Activated T-helper 2 cell treated with anti-CD3 and anti-CD28 coated beads, Interferon-gamma antibody, Interleukin-2, Interleukin-4, amounts not matched to agents 10 μg/mL and 5 μg/mL and 100 μg/mL, durations not matched to agents 14 hours and 24 hours and 36 hours (primary cell): ENCODE measurements around the gene CD164L2. TPM values are rescaled to one million over a fixed set of nuclear protein-coding genes. Genes with fewer than 3 reads are reported as not detected.

Source experiments
- DNase-seq: peaks from one replicate; pipeline ENCODE4 v3.0.0; 2021; ENCODE audit warnings: low spot score
- H3K27ac Mint-ChIP-seq: one replicate; pipeline ENCODE4 v1.8.0; 2021; ENCODE audit warnings: mixed read lengths
- H3K27me3 Mint-ChIP-seq: one replicate; pipeline ENCODE4 v1.8.0; 2021; ENCODE audit warnings: low read depth, mixed read lengths
- H3K36me3 Mint-ChIP-seq: one replicate; pipeline ENCODE4 v1.8.0; 2021; ENCODE audit warnings: low read depth, mixed read lengths
- H3K4me1 Mint-ChIP-seq: one replicate; pipeline ENCODE4 v1.8.0; 2021; ENCODE audit warnings: low read depth, mixed read lengths
- H3K4me3 Mint-ChIP-seq: one replicate; pipeline ENCODE4 v1.8.0; 2021; ENCODE audit warnings: low read depth, mild to moderate bottlenecking, moderate library complexity, mixed read lengths
- H3K9me3 Mint-ChIP-seq: one replicate; pipeline ENCODE4 v1.8.0; 2021; ENCODE audit warnings: mixed read lengths
- intact Hi-C: fragments of 100-400 bp; cut with micrococcal nuclease; formaldehyde crosslinking; loops from one replicate; pipeline ENCODE4 v1.15.1; 2023
- total RNA-seq: library from RNA; stranded (reverse); gene quantifications from 2 replicates; pipeline ENCODE4 v1.2.3, GENCODE V29; 2022

CD164L2 gene
- total RNA-seq, 1 donor from 2014 or later = not detected

DNA sequence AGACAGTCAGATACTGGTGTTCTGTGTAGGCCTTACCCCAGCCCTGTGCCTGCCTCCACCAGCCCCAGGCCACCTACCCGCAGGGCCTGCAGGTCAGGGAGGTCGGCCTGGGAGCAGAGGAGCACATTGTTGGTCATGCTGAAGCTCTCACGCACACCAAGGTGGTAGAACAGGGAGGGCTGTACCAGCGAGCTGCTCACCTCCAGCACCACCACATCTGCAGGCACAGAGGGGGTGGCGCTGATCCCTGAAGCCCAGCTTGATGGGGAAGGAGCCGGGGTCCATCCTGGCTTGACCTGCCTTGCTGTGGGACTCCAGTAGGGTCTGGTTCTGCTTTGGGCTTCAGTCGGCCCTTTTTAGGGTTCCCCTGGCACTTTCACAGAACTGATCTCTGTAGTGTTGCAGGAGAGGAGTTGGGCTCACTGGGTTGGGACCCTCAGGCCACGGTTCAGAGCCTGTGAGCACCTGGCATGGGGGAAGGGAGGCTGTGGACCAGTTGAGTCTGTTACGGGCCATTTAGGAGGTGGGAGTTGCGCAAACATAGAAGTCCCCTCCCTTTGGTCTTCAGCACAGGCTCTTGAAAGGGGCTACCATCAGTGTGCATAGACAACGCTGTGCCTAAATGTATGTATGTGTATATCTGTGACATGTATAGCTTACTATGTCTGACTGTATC is 18.3 kb downstream of the CD164L2 start:
- H3K4me1 Mint-ChIP-seq = peaks cover 31% of the 10 kb centered on the region
- no peak for DNase-seq
- peaks cover 2% of the 10 kb centered on the region for H3K36me3 Mint-ChIP-seq
- no peaks in the 10 kb centered on the region for H3K9me3 Mint-ChIP-seq
- no peaks in the 10 kb centered on the region for H3K27me3 Mint-ChIP-seq
- intact Hi-C loops = loop anchor here (1.0 to 2.0 kb wide), 3 partner anchors 8 to 27 kb away; partner anchors contain the start of genes GPR3 and SYTL1
- no peak overlapping the region for H3K27ac Mint-ChIP-seq
- peak overlapping the region; percentile 81 for H3K4me3 Mint-ChIP-seq

DNA sequence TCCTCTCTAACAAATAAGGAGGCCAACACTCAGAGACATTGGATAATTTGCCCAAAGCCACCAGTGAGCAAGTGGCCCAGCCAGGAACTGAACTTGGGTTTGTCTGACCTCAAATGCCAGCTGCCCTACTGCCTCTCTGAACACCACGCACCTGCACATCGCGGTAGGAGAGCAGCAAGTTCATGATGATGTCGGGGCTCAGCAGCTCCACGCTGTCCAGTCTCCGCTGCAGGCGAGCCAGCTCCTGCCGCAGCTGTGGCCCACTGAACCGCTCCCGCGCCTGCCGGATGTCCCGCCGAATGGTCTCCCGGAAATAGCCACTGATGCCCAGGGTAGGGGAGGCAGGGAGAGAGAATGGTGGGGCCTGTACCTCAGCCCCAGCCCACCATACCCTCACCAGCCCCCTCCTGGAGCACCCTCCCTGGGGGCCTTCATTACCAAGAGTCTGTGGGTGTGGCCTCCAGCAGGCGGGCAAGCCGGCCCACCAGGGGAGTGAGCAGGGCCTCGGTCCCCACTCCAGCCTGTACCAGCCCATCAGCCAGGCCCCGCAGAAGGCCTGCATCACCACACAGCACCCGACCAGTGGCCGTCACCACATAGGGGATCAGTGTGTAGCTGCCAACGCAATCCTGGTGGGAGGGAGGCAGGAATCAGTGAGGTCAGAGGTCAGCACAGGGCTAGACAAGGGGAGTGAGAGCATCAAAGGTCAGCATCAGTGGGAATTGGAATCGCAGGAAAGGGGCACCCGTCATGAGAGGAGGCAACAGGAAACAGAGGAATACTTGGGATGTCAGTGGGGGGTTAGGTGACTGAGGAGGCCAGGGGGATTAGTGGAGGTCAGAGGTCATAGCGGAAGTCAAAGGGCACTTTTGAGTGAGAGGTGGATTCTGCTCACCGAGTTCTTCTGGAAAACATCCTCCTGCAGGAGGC is 19.1 kb downstream of the CD164L2 start:
- H3K36me3 Mint-ChIP-seq = peaks cover 2% of the 10 kb centered on the region
- H3K9me3 Mint-ChIP-seq = no peaks in the 10 kb centered on the region
- intact Hi-C loops = loop anchor here (2.0 kb wide), 1 partner anchor 21 kb away; the partner anchor contains the start of gene SYTL1
- DNase-seq = no peak
- H3K4me3 Mint-ChIP-seq = no peak overlapping the region
- peaks cover 30% of the 10 kb centered on the region for H3K4me1 Mint-ChIP-seq
- H3K27ac Mint-ChIP-seq = peak overlapping the region; percentile 39
- no peaks in the 10 kb centered on the region for H3K27me3 Mint-ChIP-seq

DNA sequence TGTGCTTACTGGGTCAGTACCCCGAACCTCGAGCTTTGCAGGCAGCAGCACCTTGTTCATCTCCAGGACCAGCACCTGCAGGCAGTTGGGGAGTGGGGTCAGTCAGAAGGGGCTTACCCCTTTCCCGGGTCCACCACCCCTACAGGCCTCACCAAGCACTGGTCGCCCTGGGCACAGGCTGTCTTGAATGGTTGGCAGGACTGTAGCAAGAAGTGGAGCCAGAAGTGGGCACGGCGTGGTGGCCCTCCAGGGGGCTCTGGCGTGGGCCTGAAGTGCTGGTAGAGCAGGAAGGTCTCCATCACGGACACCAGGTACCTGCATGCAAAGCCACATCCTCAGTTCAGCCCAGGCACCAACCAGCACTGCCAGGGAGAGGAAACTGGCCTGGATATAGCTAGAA is 21.6 kb downstream of the CD164L2 start:
- peaks cover 31% of the 10 kb centered on the region for H3K4me1 Mint-ChIP-seq
- H3K27me3 Mint-ChIP-seq = no peaks in the 10 kb centered on the region
- H3K9me3 Mint-ChIP-seq = no peaks in the 10 kb centered on the region
- intact Hi-C loops = no loop called here
- no peak for DNase-seq
- H3K27ac Mint-ChIP-seq = no peak overlapping the region
- H3K4me3 Mint-ChIP-seq = no peak overlapping the region
- peaks cover 2% of the 10 kb centered on the region for H3K36me3 Mint-ChIP-seq

DNA sequence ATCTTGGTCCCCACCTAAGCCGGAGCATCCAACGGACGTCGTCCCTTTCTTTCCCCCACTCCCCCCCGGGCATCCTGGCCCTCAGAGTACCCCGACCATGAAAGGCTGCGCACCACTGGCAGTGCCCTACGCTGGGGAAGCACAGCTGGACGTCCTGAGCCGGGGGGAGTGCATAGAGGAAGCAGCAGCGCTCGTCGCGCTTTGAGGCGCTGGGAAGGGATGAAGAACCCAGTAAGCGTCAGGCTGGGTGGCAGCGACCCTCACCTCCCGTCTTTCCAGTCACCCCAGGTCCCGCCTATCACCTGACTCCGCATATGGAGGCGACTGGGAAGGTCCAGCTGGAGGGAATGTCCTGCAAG is 22.1 kb downstream of the CD164L2 start:
- intact Hi-C loops = no loop called here
- H3K9me3 Mint-ChIP-seq = no peaks in the 10 kb centered on the region
- no peaks in the 10 kb centered on the region for H3K27me3 Mint-ChIP-seq
- peaks cover 31% of the 10 kb centered on the region for H3K4me1 Mint-ChIP-seq
- DNase-seq = no peak
- peaks cover 2% of the 10 kb centered on the region for H3K36me3 Mint-ChIP-seq
- H3K27ac Mint-ChIP-seq = no peak overlapping the region
- H3K4me3 Mint-ChIP-seq = no peak overlapping the region

DNA sequence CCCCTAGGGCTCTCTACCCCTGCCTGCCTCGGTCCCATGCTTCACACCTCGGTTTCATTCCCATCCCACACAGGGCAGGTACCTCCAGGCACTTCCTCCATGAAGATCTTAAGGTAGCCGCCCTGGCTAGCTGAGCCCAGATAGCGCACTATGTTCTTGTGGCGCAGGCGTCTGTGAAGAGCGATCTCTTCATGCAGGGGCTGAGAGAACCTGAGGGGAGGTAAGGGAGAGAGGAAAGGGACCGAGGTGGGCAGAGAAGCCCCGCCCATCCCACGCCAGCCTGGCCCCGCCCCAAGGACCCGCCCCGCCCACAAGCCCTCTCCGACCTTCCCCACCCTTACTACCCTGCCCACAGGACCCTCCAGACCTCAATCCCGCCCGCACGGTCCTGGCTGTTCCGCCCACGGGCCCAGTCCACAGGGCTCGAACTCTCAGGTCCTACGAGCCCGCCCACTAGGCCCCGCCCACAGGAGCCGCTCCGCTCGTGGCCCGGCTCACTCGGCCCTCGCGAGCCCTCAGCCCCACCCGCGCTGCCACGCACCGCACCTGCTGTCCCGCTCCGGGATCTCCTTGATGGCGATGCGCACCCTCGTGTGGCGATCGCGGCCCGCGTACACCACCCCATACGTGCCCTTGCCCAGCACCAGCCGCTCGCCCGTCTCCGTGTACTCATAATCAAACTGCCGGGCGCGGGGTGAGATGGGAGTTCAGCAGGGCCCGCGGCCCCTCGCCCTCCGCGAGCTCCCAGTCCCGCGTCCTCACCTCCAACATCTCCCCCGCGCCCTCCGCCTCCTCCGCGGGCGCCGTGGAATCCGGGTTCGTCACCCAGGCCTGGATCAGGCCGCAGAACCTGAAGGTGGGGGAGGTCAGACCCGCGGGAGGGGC is 22.7 kb downstream of the CD164L2 start:
- H3K27me3 Mint-ChIP-seq = no peaks in the 10 kb centered on the region
- peak overlapping the region; percentile 73 for H3K4me3 Mint-ChIP-seq
- DNase-seq = no peak
- peaks cover 34% of the 10 kb centered on the region for H3K4me1 Mint-ChIP-seq
- H3K9me3 Mint-ChIP-seq = no peaks in the 10 kb centered on the region
- H3K27ac Mint-ChIP-seq = no peak overlapping the region
- H3K36me3 Mint-ChIP-seq = peaks cover 6% of the 10 kb centered on the region
- intact Hi-C loops = no loop called here

DNA sequence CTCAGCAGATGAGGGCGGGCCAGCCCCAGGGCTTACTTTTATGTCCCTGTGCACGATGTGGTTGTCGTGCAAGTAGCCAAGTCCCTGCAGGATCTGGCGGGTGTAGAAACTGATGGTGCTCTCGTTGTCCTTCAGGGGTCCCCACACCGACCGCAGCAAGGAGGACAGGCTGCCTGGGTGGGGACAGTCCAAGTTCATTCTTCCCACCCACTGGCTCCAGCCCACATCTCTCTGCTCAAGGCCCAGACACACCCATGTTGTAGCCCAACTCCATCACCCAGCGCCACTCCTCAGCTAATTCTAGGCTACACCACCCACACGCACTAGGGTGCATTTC is 23.3 kb downstream of the CD164L2 start:
- Mint-ChIP-seq H3K27ac (no peak overlapping the region), H3K27me3 (no peaks in the 10 kb centered on the region), H3K4me3 (peak overlapping the region; percentile 73), H3K4me1 (peaks cover 32% of the 10 kb centered on the region), H3K9me3 (no peaks in the 10 kb centered on the region), H3K36me3 (peaks cover 8% of the 10 kb centered on the region)
- no peak for DNase-seq
- intact Hi-C loops = no loop called here

DNA sequence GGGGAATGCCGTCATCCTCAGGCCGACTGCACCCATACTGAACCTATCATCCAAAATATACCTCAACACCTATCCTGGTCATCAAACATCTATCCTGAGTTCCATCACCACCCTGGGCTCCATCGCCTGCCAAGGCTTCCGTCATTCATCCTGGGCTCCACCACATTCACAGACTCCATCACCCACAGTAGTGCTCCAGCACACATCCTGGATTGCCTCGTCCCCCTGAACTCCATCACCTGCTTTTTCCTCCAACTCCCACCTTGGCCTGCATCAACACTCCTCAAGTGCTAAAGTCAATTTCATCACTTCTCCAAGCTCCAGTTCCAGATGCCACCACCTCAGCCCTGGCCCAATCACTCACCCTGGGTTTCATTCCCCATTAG is 24.2 kb downstream of the CD164L2 start:
- Mint-ChIP-seq H3K27me3 (no peaks in the 10 kb centered on the region), H3K9me3 (no peaks in the 10 kb centered on the region), H3K4me3 (no peak overlapping the region), H3K36me3 (peaks cover 8% of the 10 kb centered on the region), H3K27ac (no peak overlapping the region), H3K4me1 (peaks cover 27% of the 10 kb centered on the region)
- intact Hi-C loops = no loop called here
- no peak for DNase-seq

DNA sequence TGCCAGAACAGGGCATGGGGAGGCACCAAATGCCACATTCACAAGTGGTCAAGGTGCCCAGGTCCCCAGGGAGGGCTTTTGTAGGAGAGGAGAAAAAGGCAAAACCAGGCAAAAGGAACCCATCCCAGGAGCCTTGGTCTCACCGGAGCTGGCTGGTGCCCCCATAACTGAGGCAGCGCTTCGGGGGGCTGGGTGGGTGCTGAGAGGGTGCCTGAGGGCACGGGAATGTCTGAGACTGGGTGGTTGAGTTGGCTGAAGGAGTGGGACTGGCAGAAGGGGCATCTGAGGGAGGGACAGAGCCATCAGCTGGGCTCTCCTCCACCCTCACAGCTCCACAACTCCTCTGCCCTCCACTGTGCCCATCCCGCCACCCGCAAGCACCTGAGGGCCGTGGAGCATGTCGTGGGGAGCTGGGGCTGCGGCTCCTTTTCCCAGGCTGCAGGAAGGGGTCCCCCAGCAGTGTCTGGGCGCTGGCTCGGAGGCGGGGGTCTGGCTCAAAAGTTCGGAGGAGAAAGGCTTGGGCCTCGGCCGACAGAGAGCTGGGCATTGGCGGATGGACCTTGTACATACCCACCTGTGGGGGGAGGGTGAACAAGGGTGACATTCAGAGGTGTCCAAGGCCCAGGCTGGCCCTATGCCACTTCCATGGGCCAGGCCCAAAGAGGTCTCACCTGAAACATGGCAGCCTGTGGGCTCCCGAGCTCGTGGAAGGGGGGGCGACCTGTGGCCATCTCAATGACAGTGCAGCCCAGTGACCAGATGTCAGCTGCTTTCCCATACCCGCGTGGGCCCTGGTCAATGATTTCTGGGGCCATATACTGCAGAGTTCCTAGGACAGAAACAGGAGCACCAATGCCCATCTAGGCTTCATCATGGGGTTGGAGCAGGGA is 24.9 kb downstream of the CD164L2 start:
- H3K9me3 Mint-ChIP-seq = no peaks in the 10 kb centered on the region
- peaks cover 15% of the 10 kb centered on the region for H3K36me3 Mint-ChIP-seq
- intact Hi-C loops = no loop called here
- H3K4me3 Mint-ChIP-seq = no peak overlapping the region
- peaks cover 27% of the 10 kb centered on the region for H3K4me1 Mint-ChIP-seq
- no peaks in the 10 kb centered on the region for H3K27me3 Mint-ChIP-seq
- DNase-seq = no peak
- H3K27ac Mint-ChIP-seq = no peak overlapping the region

DNA sequence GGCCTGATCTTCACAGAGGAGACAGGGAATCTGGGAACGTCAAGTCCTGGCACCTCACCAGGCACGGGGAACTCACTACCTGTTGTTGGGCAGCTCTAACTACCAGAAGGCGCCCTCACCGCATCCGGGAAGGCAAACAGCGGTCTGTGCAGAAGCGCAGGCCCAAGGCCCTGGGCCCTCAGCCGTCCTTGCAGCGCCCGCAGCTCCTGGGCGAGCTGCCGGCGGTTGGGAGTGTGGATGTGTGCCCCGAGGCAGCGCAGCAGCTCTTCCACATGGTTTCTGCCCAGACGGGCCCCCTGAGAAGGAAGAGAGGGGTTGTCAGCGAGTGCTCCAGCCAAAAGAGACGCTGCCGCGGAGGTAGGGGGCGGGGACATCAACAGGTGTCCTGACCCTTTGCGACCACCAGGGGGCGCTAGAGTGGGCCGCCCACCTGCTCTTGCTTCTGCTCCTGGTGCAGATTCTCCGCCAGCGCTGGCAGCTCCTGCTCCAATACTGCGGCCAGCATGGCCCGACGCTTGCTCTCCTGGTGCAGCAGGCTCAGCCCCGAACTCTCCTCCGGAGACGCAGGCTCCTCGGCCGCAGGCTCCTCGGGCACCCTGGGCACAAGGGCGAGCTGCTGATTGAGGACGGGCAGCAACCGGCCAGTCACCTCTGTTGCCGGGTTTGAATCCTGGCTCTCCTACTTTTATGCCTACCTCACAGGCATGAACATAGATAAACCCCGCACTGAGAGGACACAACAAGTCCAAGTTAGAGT is 25.7 kb downstream of the CD164L2 start:
- DNase-seq = peak; percentile 81
- intact Hi-C loops = loop anchor here (1.0 kb wide), 3 partner anchors 8 to 31 kb away; no protein-coding TSS in a partner anchor
- peak overlapping the region; percentile 56 for H3K4me3 Mint-ChIP-seq
- H3K4me1 Mint-ChIP-seq = peaks cover 27% of the 10 kb centered on the region
- H3K27ac Mint-ChIP-seq = peak overlapping the region; percentile 76
- H3K27me3 Mint-ChIP-seq = no peaks in the 10 kb centered on the region
- no peaks in the 10 kb centered on the region for H3K9me3 Mint-ChIP-seq
- H3K36me3 Mint-ChIP-seq = peaks cover 16% of the 10 kb centered on the region

DNA sequence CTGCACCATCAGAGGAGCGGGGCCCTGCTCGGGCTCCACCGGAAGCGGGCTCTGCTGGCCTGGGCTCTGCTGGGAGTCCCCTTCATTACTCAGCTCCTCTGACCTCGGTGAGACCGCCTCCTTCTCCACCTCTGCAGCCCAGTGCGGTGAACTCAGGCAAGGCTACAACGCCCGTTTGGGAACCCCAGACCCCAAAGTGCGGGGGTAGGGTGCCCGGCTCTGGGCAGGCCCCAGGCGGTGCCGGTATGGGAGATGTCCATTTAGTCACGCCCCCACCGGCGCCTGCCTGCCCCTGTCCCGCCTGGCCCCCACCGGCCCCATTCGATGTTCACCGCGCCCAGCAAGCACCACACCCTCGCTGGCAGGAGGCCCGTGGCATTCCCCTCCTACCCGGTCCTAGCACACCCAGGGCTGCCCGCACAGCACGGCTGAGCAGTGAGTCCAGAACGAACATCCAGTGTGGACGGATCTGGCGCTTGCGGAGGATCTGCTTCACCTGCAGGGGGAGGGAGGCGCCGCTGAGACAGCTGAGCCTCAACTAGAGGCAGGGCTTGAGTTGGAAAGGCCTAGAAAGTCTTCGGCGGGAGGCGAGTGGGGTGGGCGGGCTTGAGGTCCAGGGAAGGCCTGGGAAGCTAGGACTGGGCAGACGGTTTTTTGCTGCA is 26.4 kb downstream of the CD164L2 start:
- H3K27ac Mint-ChIP-seq = peak overlapping the region; percentile 76

DNA sequence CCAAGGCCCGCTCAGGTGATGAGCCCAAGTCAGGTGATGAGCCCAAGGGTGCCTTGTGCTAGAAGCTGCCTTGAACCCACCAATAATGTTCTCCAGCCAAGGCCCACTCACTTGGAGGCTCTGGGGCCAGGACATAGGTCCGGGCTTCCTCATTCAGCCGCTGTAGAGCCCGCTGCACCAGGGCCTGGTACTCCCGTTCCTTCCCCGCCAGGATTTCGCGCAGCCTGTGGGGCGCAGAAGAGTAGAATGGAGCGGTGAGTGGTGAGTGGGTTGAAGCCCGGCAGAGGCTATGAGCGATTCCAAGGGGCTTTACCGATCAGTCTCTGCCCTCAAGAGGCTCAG is 26.9 kb downstream of the CD164L2 start:
- DNase-seq = no peak
- peaks cover 27% of the 10 kb centered on the region for H3K4me1 Mint-ChIP-seq
- intact Hi-C loops = no loop called here
- no peaks in the 10 kb centered on the region for H3K27me3 Mint-ChIP-seq
- H3K36me3 Mint-ChIP-seq = peaks cover 20% of the 10 kb centered on the region
- no peak overlapping the region for H3K4me3 Mint-ChIP-seq
- H3K27ac Mint-ChIP-seq = no peak overlapping the region
- no peaks in the 10 kb centered on the region for H3K9me3 Mint-ChIP-seq

More for the DNA sequence above, 26.4 kb downstream of the CD164L2 start:
- peaks cover 27% of the 10 kb centered on the region for H3K4me1 Mint-ChIP-seq
- H3K9me3 Mint-ChIP-seq = no peaks in the 10 kb centered on the region
- DNase-seq = no peak
- intact Hi-C loops = loop anchor here (1.0 kb wide), 3 partner anchors 9 to 32 kb away; no protein-coding TSS in a partner anchor
- no peaks in the 10 kb centered on the region for H3K27me3 Mint-ChIP-seq
- H3K4me3 Mint-ChIP-seq = peak overlapping the region; percentile 56
- H3K36me3 Mint-ChIP-seq = peaks cover 16% of the 10 kb centered on the region
